ENCODE data around the gene ZW10. TPM values are rescaled to one million over a fixed set of nuclear protein-coding genes. Genes with fewer than 3 reads are reported as not detected.

ZW10 gene
- total and polyA plus RNA-seq, 2 of the 13 experiments (the other 11 are each of a cell fraction or from before 2014, with no cell fraction given), result 5.8 to 31.3 TPM

- Histone ChIP-seq H3K4me3 (replicated peaks in 1 of 3; ENCODE audit: insufficient read depth in 1 of 3, low read depth in 2 of 3, low read length in 3 of 3) (no peak overlapping the region), H2AFZ (ENCODE audit: low read length) (no peak overlapping the region), H3K27me3 (ENCODE audit: control insufficient read depth in 1 of 2, insufficient read depth in 2 of 2, low read length in 2 of 2) (no peaks in the 10 kb centered on the region), H3K4me1 (ENCODE audit: insufficient read depth, low read length) (peaks cover 12% of the 10 kb centered on the region), H3K9me3 (ENCODE audit: low read length) (peaks cover 11% of the 10 kb centered on the region; the same call in 1 of the 2 replicates), H3K9ac (ENCODE audit: insufficient read depth, low read depth, low read length) (no peak overlapping the region), H3K79me2 (ENCODE audit: insufficient read depth, low read length) (no peaks in the 10 kb centered on the region), H3K27ac (ENCODE audit: extremely low read length, insufficient read depth, low read length) (no peak overlapping the region), H3K36me3 (replicated peaks in 1 of 2; ENCODE audit: control insufficient read depth in 1 of 2, insufficient read depth in 2 of 2, low read length in 2 of 2) (no peaks in the 10 kb centered on the region), H3K4me2 (ENCODE audit: low read depth, low read length) (no peak overlapping the region), H4K20me1 (ENCODE audit: insufficient read depth, low read length) (no peaks in the 10 kb centered on the region)
- no peak for FAIRE-seq
- no peak for DNase-seq (ENCODE audit: low spot score)
- 86% methylated on average over 1 of the region's 1 CpG for WGBS (ENCODE audit: low lambda C conversion rate)
- in situ Hi-C loops (cut with HindIII; ENCODE audit: extremely low pct_ligation_motif_present, low pct_unique_long_range_greater_than_20kb) (no loop called here), intact Hi-C loops (cut with micrococcal nuclease; ENCODE audit: unreplicated experiment) (no loop called here)
- POLR2A ChIA-PET, result no interaction called here
- CTCF ChIA-PET (ENCODE audit: low intra/inter-chr PET ratio, low total read pairs), result no interaction called here
- ATAC-seq, result no peak
- BruUV-seq (replicated peaks), result no TSS peak
- TF ChIP-seq TAF15 (IDR thresholded peaks at IDR 0.05; ENCODE audit: low read depth, low read length, poor library complexity, severe bottlenecking), result no peak
- no peak for TF ChIP-seq RFXANK (CRISPR knock-in tag; IDR thresholded peaks at IDR 0.05)
- no peak for TF ChIP-seq MXD4 (CRISPR knock-in tag; IDR thresholded peaks at IDR 0.05)
- TF ChIP-seq RCOR2 (CRISPR knock-in tag; IDR thresholded peaks at IDR 0.05), result no peak
- no peak for TF ChIP-seq ZNF644 (CRISPR knock-in tag; IDR thresholded peaks at IDR 0.05; ENCODE audit: low read depth)
- TF ChIP-seq SKIL (CRISPR knock-in tag; IDR thresholded peaks at IDR 0.05; ENCODE audit: borderline replicate concordance), result no peak
- TF ChIP-seq ZNF510 (CRISPR knock-in tag; IDR thresholded peaks at IDR 0.05; ENCODE audit: low read depth), result no peak
- TF ChIP-seq ELF1 (CRISPR knock-in tag; IDR thresholded peaks at IDR 0.05), result no peak
- TF ChIP-seq ZNF674 (CRISPR knock-in tag; IDR thresholded peaks at IDR 0.05; ENCODE audit: low read depth), result no peak
- TF ChIP-seq GTF2F1 (IDR thresholded peaks at IDR 0.05; ENCODE audit: low read length), result no peak
- TF ChIP-seq STAT6 (CRISPR knock-in tag; IDR thresholded peaks at IDR 0.05; ENCODE audit: borderline replicate concordance), result no peak
- no peak for TF ChIP-seq SNAI1 (CRISPR knock-in tag; IDR thresholded peaks at IDR 0.05; ENCODE audit: borderline replicate concordance)
- TF ChIP-seq GMEB2 (CRISPR knock-in tag; IDR thresholded peaks at IDR 0.05; ENCODE audit: low read depth), result no peak
- TF ChIP-seq TOE1 (CRISPR knock-in tag; IDR thresholded peaks at IDR 0.05), result no peak
- TF ChIP-seq FOXC1 (CRISPR knock-in tag; IDR thresholded peaks at IDR 0.05; ENCODE audit: borderline replicate concordance), result no peak
Observed at GRCh38 chr11:113710989-113711388, 62.5 kb downstream of the ZW10 start.

All from HepG2 (cell line).